Measurements from ENCODE around the gene NBPF11. TPM values are rescaled to one million over a fixed set of nuclear protein-coding genes. Genes with fewer than 3 reads are reported as not detected.
"Not testable (repeated sequence)": the region's sequence is repeated elsewhere in the genome, so short reads cannot be mapped to it uniquely, and the experiment has no call there.

Gene NBPF11
- total RNA-seq, 2 donors from 2014 or later = 21.1 to 24.7 TPM

DNA sequence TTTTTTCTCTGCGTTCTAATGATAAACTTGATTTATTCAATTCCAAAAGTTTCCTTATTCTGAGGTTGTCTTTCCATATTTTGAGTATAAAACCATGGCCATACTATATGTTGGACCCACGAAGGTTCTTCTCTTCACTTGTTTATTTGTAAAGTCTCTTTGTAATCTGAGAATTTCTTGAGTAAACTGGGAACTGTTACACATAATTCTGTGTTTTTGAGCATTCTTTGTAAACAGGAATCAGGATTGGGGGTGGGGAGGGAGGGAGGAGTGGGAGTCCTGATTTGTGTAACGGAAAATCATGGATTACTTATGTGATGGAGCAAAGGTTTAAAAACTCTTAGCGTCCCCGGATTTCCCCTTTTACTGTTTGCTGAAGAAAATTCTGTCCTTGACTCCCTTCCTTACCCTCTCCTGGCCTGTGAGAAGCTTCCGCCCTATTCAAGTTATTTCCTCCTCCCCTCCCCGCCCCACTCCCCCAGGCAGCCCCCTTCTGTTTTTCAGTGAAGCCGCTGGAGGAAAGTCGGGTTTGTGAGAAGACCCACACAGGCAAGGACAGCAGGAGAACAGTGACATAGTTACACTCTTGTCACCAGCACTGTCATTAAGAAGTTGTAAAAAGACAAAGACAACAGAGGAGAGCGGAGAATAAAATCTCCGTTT, 6.4 kb upstream of the NBPF11 start:
- Histone ChIP-seq H3K9me3 (ENCODE audit: control insufficient read depth, low read length) (no peaks in the 10 kb centered on the region), H3K27ac (ENCODE audit: low read depth, low read length) (no peak overlapping the region), H3K36me3 (ENCODE audit: control insufficient read depth, insufficient read depth, low read length) (no peaks in the 10 kb centered on the region), H3K27me3 (ENCODE audit: control insufficient read depth, insufficient read depth, low read length, poor library complexity, severe bottlenecking) (no peaks in the 10 kb centered on the region), H3K4me3 (ENCODE audit: low read length) (no peak overlapping the region), H3K4me1 (ENCODE audit: control insufficient read depth, insufficient read depth, low read length) (no peaks in the 10 kb centered on the region), H3K9ac (ENCODE audit: extremely low read depth, low read length, poor library complexity, severe bottlenecking) (no peak overlapping the region)
- H3K4me1 Mint-ChIP-seq = peaks cover 13% of the 10 kb centered on the region
- TF ChIP-seq CTCF (conservative IDR thresholded peaks at IDR 0.05) = no peak
- peak; percentile 49 for DNase-seq
- peaks cover 3% of the 10 kb centered on the region for H3K9me3 Mint-ChIP-seq
- H3K4me3 Mint-ChIP-seq = no peak overlapping the region
- H3K27ac Mint-ChIP-seq = no peak overlapping the region
- WGBS, 2 experiments (ENCODE audit: insufficient coverage in 1 of 2, insufficient read length in 1 of 2) = 65 to 77% methylated on average over 4 to 11 of the region's 11 CpGs
- peaks cover 7% of the 10 kb centered on the region for H3K36me3 Mint-ChIP-seq (ENCODE audit: low read depth)
- H3K27me3 Mint-ChIP-seq (ENCODE audit: insufficient read depth) = peaks cover 3% of the 10 kb centered on the region

GRCh38 chr1:148157803-148158202, 5.7 kb upstream of the NBPF11 start:
- H3K27me3 Mint-ChIP-seq (ENCODE audit: insufficient read depth); H3K27ac Mint-ChIP-seq; H3K9me3 Mint-ChIP-seq; H3K9ac ChIP-seq (ENCODE audit: extremely low read depth, low read length, poor library complexity, severe bottlenecking); H3K9me3 ChIP-seq (ENCODE audit: control insufficient read depth, low read length); H3K4me3 Mint-ChIP-seq; DNase-seq; H3K36me3 ChIP-seq (ENCODE audit: control insufficient read depth, insufficient read depth, low read length); H3K27me3 ChIP-seq (ENCODE audit: control insufficient read depth, insufficient read depth, low read length, poor library complexity, severe bottlenecking); H3K4me3 ChIP-seq (ENCODE audit: low read length); H3K27ac ChIP-seq (ENCODE audit: low read depth, low read length); H3K36me3 Mint-ChIP-seq (ENCODE audit: low read depth); H3K4me1 ChIP-seq (ENCODE audit: control insufficient read depth, insufficient read depth, low read length): not testable (repeated sequence)
- peaks cover 14% of the 10 kb centered on the region for H3K4me1 Mint-ChIP-seq
- WGBS, 2 experiments (ENCODE audit: insufficient coverage in 1 of 2, insufficient read length in 1 of 2) = no CpG with 5 or more reads among the region's 23 CpGs

DNA sequence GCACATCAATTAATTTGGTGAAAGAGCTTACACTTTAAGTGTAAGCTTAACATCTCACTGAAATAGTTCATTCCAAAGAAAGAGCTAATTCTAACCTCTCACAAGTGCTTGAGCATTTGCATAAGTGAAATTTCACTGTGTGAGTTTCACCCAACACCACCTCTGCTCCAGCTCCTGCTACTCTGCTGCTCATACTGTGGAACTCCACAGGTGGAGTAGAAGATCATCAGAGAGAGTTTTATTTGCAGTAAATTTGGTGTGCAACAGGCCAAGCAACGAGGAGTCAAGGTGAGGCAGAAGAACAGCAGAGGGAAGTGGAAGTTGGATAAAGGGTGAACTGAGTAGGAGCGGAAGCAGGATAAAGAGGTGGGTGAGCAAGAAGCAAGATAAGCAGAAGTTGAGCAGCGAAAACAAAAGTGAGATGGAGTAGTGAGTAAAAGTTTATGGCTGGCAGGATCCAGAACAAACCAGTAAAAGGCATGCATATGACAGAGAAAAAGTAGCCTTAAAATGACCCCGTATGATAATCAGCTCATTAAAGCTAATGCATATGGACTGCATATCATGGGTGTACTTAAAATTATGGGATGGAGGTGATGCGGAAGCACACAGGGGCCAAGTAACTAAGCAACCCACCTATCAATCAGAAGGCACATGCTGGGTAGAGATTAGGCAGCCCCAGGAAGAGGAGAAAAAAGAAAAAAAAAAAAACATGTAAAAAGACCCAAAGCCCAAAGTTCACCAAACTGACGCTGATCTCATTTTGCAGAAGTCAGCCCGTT, 3.6 kb upstream of the NBPF11 start:
- not testable (repeated sequence) for H3K36me3 Mint-ChIP-seq (ENCODE audit: low read depth); H3K4me1 ChIP-seq (ENCODE audit: control insufficient read depth, insufficient read depth, low read length); H3K4me3 ChIP-seq (ENCODE audit: low read length); H3K4me3 Mint-ChIP-seq; H3K9ac ChIP-seq (ENCODE audit: extremely low read depth, low read length, poor library complexity, severe bottlenecking); H3K27ac Mint-ChIP-seq; H3K36me3 ChIP-seq (ENCODE audit: control insufficient read depth, insufficient read depth, low read length); H3K27ac ChIP-seq (ENCODE audit: low read depth, low read length); DNase-seq; H3K9me3 Mint-ChIP-seq; H3K27me3 ChIP-seq (ENCODE audit: control insufficient read depth, insufficient read depth, low read length, poor library complexity, severe bottlenecking); H3K9me3 ChIP-seq (ENCODE audit: control insufficient read depth, low read length); H3K27me3 Mint-ChIP-seq (ENCODE audit: insufficient read depth)
- H3K4me1 Mint-ChIP-seq = peaks cover 18% of the 10 kb centered on the region
- WGBS, 2 experiments (ENCODE audit: insufficient coverage in 1 of 2, insufficient read length in 1 of 2) = 80 to 82% methylated on average over 1 to 3 of the region's 7 CpGs

GRCh38 chr1:148152795-148153194, 714 bp upstream of the NBPF11 start:
- WGBS, 2 experiments (ENCODE audit: insufficient coverage in 1 of 2, insufficient read length in 1 of 2) = 76% methylated on average over 3 of the region's 3 CpGs; no CpG with 5 or more reads in 1 of the 2 experiments
- not testable (repeated sequence) for H3K4me3 ChIP-seq (ENCODE audit: low read length); H3K27me3 Mint-ChIP-seq (ENCODE audit: insufficient read depth); H3K36me3 ChIP-seq (ENCODE audit: control insufficient read depth, insufficient read depth, low read length); H3K27me3 ChIP-seq (ENCODE audit: control insufficient read depth, insufficient read depth, low read length, poor library complexity, severe bottlenecking); H3K9ac ChIP-seq (ENCODE audit: extremely low read depth, low read length, poor library complexity, severe bottlenecking); DNase-seq; H3K4me1 ChIP-seq (ENCODE audit: control insufficient read depth, insufficient read depth, low read length); H3K9me3 Mint-ChIP-seq; H3K9me3 ChIP-seq (ENCODE audit: control insufficient read depth, low read length); H3K36me3 Mint-ChIP-seq (ENCODE audit: low read depth); H3K4me1 Mint-ChIP-seq; H3K27ac ChIP-seq (ENCODE audit: low read depth, low read length)
- Mint-ChIP-seq H3K4me3 (peak overlapping the region; percentile 38), H3K27ac (peak overlapping the region; percentile 86)

DNA sequence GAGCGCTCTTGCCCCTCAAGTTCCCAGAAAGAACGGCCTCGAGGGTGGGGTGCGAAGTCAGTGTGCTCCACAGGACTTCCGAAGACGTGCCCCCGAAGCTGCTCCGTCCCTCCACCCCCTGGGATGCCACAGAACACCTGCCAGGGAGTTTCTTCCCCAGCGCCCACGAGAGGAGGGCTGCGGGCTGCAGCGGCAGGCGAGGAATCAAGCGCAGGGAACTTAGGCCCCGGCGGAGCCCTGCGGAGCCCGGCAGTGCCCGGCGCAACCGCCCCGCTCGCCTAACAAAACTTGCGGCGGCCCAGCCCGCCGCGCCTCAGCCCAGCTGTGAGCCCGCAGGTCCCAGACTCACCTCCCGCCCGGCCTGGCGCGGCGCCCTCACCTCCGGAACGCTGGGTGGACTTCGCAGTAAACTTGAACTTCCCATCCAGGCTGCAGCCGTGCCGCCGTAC, 686 bp downstream of the NBPF11 start:
- H3K9me3 ChIP-seq (ENCODE audit: control insufficient read depth, low read length); H3K27me3 Mint-ChIP-seq (ENCODE audit: insufficient read depth); H3K27me3 ChIP-seq (ENCODE audit: control insufficient read depth, insufficient read depth, low read length, poor library complexity, severe bottlenecking); H3K36me3 Mint-ChIP-seq (ENCODE audit: low read depth); H3K36me3 ChIP-seq (ENCODE audit: control insufficient read depth, insufficient read depth, low read length); H3K27ac ChIP-seq (ENCODE audit: low read depth, low read length); H3K9me3 Mint-ChIP-seq; H3K4me1 ChIP-seq (ENCODE audit: control insufficient read depth, insufficient read depth, low read length): not testable (repeated sequence)
- WGBS, 2 experiments (ENCODE audit: insufficient coverage in 1 of 2, insufficient read length in 1 of 2) = 0% methylated on average over 9 to 33 of the region's 40 CpGs
- Mint-ChIP-seq H3K4me3 (peak overlapping the region; percentile 96), H3K4me1 (peaks cover 10% of the 10 kb centered on the region), H3K27ac (peak overlapping the region; percentile 97)
- DNase-seq = peak; percentile 65
- Histone ChIP-seq H3K4me3 (ENCODE audit: low read length) (peak overlapping the region; percentile 81), H3K9ac (ENCODE audit: extremely low read depth, low read length, poor library complexity, severe bottlenecking) (peak overlapping the region; percentile 51)

- Mint-ChIP-seq H3K4me3 (peak overlapping the region; percentile 96), H3K4me1 (peaks cover 10% of the 10 kb centered on the region)
- H3K27me3 ChIP-seq (ENCODE audit: control insufficient read depth, insufficient read depth, low read length, poor library complexity, severe bottlenecking); H3K27ac Mint-ChIP-seq; H3K27ac ChIP-seq (ENCODE audit: low read depth, low read length); H3K9me3 Mint-ChIP-seq; H3K36me3 ChIP-seq (ENCODE audit: control insufficient read depth, insufficient read depth, low read length); H3K9me3 ChIP-seq (ENCODE audit: control insufficient read depth, low read length); H3K4me1 ChIP-seq (ENCODE audit: control insufficient read depth, insufficient read depth, low read length); H3K27me3 Mint-ChIP-seq (ENCODE audit: insufficient read depth); DNase-seq; H3K36me3 Mint-ChIP-seq (ENCODE audit: low read depth): not testable (repeated sequence)
- Histone ChIP-seq H3K4me3 (ENCODE audit: low read length) (peak overlapping the region; percentile 81), H3K9ac (ENCODE audit: extremely low read depth, low read length, poor library complexity, severe bottlenecking) (peak overlapping the region; percentile 51)
- WGBS, 2 experiments (ENCODE audit: insufficient coverage in 1 of 2, insufficient read length in 1 of 2) = 13 to 20% methylated on average over 1 to 12 of the region's 13 CpGs
Measured at GRCh38 chr1:148150945-148151344, 1.1 kb downstream of the NBPF11 start.

All from endodermal cell (in vitro differentiated cells).